HepG2 (cell line): Measurements from ENCODE around the gene NOL12. TPM values are rescaled to one million over a fixed set of nuclear protein-coding genes. Genes with fewer than 3 reads are reported as not detected.
A peak's percentile ranks its signal among the peaks of the same experiment; 100 is the strongest.

Source experiments
- ADNP ChIP-seq: sonication (generic); formaldehyde crosslinking; IDR thresholded peaks from 2 replicates; pipeline ENCODE4 v1.4.0; 2020; ENCODE audit warnings: missing genetic modification reagents
- HNF4G ChIP-seq, 2 experiments: sonication (generic) in 1 of 2; formaldehyde crosslinking in 1 of 2; IDR thresholded peaks; 2 replicates each; pipeline versions ENCODE4 v1.4.0 to v1.6.1; 2011 to 2020; ENCODE audit warnings: borderline replicate concordance in 2 of 2, low read depth in 2 of 2, mild to moderate bottlenecking in 2 of 2, low read length in 1 of 2, missing genetic modification reagents in 1 of 2, moderate library complexity in 1 of 2
- KDM2A ChIP-seq: sonication (generic); formaldehyde crosslinking; IDR thresholded peaks from 2 replicates; pipeline ENCODE4 v1.4.0; 2020; ENCODE audit warnings: low read depth, missing genetic modification reagents, borderline replicate concordance
- PRPF4 ChIP-seq: fragments of 200-400 bp; formaldehyde crosslinking; IDR thresholded peaks from 2 replicates; pipeline ENCODE4 v1.6.1; 2016; ENCODE audit warnings: low read length, low read depth; ENCODE audit not compliant: poor library complexity, severe bottlenecking
- U2AF2 ChIP-seq: fragments of 200-400 bp; formaldehyde crosslinking; IDR thresholded peaks from 2 replicates; pipeline ENCODE4 v1.6.1; 2017; ENCODE audit warnings: low read depth, mild to moderate bottlenecking, low read length
- ZFP36L1 ChIP-seq: sonication (generic); formaldehyde crosslinking; IDR thresholded peaks from 2 replicates; pipeline ENCODE4 v1.8.0; 2022; ENCODE audit warnings: mild to moderate bottlenecking, missing genetic modification reagents, moderate library complexity
- ZFP90 ChIP-seq: sonication (generic); formaldehyde crosslinking; IDR thresholded peaks from 2 replicates; pipeline ENCODE4 v1.8.0; 2022; ENCODE audit warnings: missing genetic modification reagents, mild to moderate bottlenecking, inconsistent platforms, borderline replicate concordance
- ZNF138 ChIP-seq: sonication (generic); formaldehyde crosslinking; IDR thresholded peaks from 2 replicates; pipeline ENCODE4 v1.5.0; 2020; ENCODE audit warnings: mild to moderate bottlenecking, low read depth, missing genetic modification reagents
- ZNF605 ChIP-seq: sonication (generic); formaldehyde crosslinking; IDR thresholded peaks from 2 replicates; pipeline ENCODE4 v1.8.0; 2022; ENCODE audit warnings: mild to moderate bottlenecking, missing genetic modification reagents
- polyA plus RNA-seq, 8 experiments: library from polyadenylated mRNA; depleted of rRNA in 3 of 8; stranded (reverse) in 7 of 8; unstranded in 1 of 8; fragments of >200 nt; fragmentation: Illumina TruSeq in 4 of 8; extraction: Trizol in 4 of 8; gene quantifications; 2 replicates each; pipeline versions ENCODE4 v1.2.1 to v1.2.3, GENCODE V29; 2011 to 2016; ENCODE audit warnings: low read depth in 4 of 8, missing spikeins in 1 of 8, mixed read lengths in 1 of 8; ENCODE audit not compliant: insufficient read depth in 1 of 8
- total RNA-seq, 5 experiments: library from RNA; depleted of rRNA; stranded (reverse); fragments of >200 nt; fragmentation: Illumina TruSeq; extraction: Trizol; gene quantifications; 2 replicates each; pipeline ENCODE4 v1.2.3, GENCODE V29; 2016; ENCODE audit warnings: low read depth in 1 of 5
- TF ChIP-seq, protein P1 (sequence below): sonication (generic); formaldehyde crosslinking; IDR thresholded peaks from 2 replicates; pipeline ENCODE4 v1.8.1; 2023; ENCODE audit warnings: mild to moderate bottlenecking, inconsistent platforms, moderate library complexity, missing genetic modification reagents, borderline replicate concordance
- TF ChIP-seq, protein P2 (sequence below): sonication (generic); formaldehyde crosslinking; IDR thresholded peaks from 2 replicates; pipeline ENCODE4 v1.5.0; 2020; ENCODE audit warnings: mild to moderate bottlenecking, missing genetic modification reagents
- TF ChIP-seq, protein P3 (sequence below): sonication (generic); formaldehyde crosslinking; IDR thresholded peaks from 2 replicates; pipeline ENCODE4 v1.5.0; 2020; ENCODE audit warnings: missing genetic modification reagents
- TF ChIP-seq, protein P4 (sequence below): IDR thresholded peaks from 2 replicates; pipeline ENCODE4 v1.6.1; 2016; ENCODE audit warnings: control low read depth
- TF ChIP-seq, protein P5 (sequence below): sonication (generic); formaldehyde crosslinking; IDR thresholded peaks from 2 replicates; pipeline ENCODE4 v1.5.0; 2020; ENCODE audit warnings: mild to moderate bottlenecking, missing genetic modification reagents, borderline replicate concordance

NOL12 gene
- total and polyA plus RNA-seq, 2 of the 13 experiments (the other 11 are each of a cell fraction or from before 2014, with no cell fraction given): 14.3 to 31.4 TPM

DNA sequence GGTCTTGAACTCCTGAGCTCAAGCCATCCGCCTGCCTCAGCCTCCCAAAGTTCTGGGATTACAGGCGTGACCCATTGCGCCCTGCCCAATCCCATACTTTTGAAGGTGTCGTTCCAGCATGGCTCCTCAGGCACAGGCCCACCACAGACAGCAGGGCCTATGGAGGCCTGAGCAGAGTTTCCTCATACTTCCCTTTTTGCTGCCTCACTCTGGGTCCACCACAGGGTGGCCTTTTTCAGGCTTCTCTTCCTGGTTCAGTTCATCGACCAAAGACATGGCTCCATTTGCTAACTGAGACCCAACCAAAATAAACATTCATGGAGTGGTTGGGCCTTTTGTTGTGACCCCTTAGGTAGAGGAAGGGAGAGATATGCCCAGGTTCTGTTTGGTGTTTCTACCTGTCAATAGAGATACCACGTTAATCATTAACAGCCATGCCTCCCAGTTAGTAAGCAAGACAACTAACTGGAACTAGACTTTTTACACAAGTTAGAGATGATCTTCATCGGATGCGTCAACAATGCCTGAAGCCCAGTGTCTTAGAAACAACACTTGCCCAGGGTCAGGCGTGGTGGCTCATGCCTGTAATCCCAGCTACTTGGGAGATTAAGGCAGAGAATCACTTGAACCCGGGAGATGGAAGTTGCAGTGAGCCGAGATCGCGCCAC, 45.8 kb downstream of the NOL12 start (continued):
- TF ChIP-seq, protein P1, sequence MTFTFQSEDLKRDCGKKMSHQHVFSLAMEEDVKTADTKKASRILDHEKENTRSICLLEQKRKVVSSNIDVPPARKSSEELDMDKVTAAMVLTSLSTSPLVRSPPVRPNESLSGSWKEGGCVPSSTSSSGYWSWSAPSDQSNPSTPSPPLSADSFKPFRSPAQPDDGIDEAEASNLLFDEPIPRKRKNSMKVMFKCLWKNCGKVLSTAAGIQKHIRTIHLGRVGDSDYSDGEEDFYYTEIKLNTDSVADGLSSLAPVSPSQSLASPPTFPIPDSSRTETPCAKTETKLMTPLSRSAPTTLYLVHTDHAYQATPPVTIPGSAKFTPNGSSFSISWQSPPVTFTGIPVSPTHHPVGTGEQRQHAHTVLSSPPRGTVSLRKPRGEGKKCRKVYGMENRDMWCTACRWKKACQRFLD (CRISPR knock-in tag): no peak
- TF ChIP-seq, protein P2, sequence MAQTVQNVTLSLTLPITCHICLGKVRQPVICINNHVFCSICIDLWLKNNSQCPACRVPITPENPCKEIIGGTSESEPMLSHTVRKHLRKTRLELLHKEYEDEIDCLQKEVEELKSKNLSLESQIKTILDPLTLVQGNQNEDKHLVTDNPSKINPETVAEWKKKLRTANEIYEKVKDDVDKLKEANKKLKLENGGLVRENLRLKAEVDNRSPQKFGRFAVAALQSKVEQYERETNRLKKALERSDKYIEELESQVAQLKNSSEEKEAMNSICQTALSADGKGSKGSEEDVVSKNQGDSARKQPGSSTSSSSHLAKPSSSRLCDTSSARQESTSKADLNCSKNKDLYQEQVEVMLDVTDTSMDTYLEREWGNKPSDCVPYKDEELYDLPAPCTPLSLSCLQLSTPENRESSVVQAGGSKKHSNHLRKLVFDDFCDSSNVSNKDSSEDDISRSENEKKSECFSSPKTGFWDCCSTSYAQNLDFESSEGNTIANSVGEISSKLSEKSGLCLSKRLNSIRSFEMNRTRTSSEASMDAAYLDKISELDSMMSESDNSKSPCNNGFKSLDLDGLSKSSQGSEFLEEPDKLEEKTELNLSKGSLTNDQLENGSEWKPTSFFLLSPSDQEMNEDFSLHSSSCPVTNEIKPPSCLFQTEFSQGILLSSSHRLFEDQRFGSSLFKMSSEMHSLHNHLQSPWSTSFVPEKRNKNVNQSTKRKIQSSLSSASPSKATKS (CRISPR knock-in tag): no peak
- peak; percentile 16; the same call in 1 of the 2 replicates for TF ChIP-seq ADNP
- TF ChIP-seq, protein P3, sequence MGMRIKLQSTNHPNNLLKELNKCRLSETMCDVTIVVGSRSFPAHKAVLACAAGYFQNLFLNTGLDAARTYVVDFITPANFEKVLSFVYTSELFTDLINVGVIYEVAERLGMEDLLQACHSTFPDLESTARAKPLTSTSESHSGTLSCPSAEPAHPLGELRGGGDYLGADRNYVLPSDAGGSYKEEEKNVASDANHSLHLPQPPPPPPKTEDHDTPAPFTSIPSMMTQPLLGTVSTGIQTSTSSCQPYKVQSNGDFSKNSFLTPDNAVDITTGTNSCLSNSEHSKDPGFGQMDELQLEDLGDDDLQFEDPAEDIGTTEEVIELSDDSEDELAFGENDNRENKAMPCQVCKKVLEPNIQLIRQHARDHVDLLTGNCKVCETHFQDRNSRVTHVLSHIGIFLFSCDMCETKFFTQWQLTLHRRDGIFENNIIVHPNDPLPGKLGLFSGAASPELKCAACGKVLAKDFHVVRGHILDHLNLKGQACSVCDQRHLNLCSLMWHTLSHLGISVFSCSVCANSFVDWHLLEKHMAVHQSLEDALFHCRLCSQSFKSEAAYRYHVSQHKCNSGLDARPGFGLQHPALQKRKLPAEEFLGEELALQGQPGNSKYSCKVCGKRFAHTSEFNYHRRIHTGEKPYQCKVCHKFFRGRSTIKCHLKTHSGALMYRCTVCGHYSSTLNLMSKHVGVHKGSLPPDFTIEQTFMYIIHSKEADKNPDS (CRISPR knock-in tag): no peak
- TF ChIP-seq ZFP36L1: 0 out of 2 replicates have a peak, but pooled peaks have one; percentile 27
- no peak for TF ChIP-seq ZFP90 (CRISPR knock-in tag)
- no peak for TF ChIP-seq ZNF138 (CRISPR knock-in tag)
- TF ChIP-seq, protein P4, sequence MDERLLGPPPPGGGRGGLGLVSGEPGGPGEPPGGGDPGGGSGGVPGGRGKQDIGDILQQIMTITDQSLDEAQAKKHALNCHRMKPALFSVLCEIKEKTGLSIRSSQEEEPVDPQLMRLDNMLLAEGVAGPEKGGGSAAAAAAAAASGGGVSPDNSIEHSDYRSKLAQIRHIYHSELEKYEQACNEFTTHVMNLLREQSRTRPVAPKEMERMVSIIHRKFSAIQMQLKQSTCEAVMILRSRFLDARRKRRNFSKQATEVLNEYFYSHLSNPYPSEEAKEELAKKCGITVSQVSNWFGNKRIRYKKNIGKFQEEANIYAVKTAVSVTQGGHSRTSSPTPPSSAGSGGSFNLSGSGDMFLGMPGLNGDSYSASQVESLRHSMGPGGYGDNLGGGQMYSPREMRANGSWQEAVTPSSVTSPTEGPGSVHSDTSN (CRISPR knock-in tag): peak; percentile 80
- TF ChIP-seq, protein P5, sequence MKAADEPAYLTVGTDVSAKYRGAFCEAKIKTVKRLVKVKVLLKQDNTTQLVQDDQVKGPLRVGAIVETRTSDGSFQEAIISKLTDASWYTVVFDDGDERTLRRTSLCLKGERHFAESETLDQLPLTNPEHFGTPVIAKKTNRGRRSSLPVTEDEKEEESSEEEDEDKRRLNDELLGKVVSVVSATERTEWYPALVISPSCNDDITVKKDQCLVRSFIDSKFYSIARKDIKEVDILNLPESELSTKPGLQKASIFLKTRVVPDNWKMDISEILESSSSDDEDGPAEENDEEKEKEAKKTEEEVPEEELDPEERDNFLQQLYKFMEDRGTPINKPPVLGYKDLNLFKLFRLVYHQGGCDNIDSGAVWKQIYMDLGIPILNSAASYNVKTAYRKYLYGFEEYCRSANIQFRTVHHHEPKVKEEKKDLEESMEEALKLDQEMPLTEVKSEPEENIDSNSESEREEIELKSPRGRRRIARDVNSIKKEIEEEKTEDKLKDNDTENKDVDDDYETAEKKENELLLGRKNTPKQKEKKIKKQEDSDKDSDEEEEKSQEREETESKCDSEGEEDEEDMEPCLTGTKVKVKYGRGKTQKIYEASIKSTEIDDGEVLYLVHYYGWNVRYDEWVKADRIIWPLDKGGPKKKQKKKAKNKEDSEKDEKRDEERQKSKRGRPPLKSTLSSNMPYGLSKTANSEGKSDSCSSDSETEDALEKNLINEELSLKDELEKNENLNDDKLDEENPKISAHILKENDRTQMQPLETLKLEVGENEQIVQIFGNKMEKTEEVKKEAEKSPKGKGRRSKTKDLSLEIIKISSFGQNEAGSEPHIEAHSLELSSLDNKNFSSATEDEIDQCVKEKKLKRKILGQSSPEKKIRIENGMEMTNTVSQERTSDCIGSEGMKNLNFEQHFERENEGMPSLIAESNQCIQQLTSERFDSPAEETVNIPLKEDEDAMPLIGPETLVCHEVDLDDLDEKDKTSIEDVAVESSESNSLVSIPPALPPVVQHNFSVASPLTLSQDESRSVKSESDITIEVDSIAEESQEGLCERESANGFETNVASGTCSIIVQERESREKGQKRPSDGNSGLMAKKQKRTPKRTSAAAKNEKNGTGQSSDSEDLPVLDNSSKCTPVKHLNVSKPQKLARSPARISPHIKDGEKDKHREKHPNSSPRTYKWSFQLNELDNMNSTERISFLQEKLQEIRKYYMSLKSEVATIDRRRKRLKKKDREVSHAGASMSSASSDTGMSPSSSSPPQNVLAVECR (CRISPR knock-in tag): peak; percentile 63; the same call in 1 of the 2 replicates
- TF ChIP-seq KDM2A (CRISPR knock-in tag): no peak; the same call in 1 of the 2 replicates
- no peak for TF ChIP-seq ZNF605 (CRISPR knock-in tag)
- no peak for TF ChIP-seq HNF4G (IDR thresholded peaks at IDR 0.05; ENCODE audit: borderline replicate concordance, low read depth, low read length)
- TF ChIP-seq HNF4G (CRISPR knock-in tag; IDR thresholded peaks at IDR 0.05; ENCODE audit: borderline replicate concordance, low read depth): peak; percentile 45; the same call in 1 of the 2 replicates
- no peak for TF ChIP-seq U2AF2
- no peak for TF ChIP-seq PRPF4
